ENCODE data around the gene TRIM46.

The TRIM46 gene, protein sequence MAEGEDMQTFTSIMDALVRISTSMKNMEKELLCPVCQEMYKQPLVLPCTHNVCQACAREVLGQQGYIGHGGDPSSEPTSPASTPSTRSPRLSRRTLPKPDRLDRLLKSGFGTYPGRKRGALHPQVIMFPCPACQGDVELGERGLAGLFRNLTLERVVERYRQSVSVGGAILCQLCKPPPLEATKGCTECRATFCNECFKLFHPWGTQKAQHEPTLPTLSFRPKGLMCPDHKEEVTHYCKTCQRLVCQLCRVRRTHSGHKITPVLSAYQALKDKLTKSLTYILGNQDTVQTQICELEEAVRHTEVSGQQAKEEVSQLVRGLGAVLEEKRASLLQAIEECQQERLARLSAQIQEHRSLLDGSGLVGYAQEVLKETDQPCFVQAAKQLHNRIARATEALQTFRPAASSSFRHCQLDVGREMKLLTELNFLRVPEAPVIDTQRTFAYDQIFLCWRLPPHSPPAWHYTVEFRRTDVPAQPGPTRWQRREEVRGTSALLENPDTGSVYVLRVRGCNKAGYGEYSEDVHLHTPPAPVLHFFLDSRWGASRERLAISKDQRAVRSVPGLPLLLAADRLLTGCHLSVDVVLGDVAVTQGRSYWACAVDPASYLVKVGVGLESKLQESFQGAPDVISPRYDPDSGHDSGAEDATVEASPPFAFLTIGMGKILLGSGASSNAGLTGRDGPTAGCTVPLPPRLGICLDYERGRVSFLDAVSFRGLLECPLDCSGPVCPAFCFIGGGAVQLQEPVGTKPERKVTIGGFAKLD

DNA sequence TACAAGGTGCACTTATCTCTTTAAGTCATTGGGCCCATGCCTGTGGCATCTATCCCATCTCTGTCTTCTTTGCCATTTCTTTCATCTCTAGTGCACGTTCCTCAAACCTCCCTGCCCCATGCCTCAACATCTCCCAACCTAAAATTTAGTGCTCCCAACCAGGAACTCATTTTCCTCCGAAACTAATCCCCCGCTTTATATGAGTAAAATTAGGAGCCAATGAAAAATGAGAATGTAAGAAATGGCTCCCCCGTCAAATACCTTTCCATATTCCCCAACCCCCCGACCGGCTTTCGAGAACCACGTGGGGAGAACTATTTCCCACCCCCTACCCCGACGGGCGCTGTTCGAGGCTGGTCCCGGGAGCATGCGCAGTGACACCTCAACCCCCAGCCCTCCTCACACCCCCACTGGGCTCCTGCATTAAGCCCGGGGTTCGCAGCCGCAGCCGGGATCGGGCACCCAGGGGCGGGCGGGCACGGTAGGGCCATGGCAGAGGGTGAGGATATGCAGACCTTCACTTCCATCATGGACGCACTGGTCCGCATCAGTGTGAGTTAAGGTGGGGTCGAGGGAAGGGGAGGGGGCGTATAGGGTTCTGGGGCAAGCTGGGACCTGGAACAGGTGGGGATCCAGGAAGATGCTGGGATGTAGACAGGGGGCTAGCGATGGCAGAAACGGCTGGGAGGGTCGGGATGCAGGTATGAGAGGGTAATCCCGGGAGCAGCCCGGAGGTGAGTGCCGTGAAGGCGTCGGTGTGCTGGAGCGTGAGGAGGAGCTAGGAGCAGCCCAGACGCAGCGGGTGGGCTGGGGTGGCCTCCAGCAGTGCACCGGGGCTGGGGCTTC lies at the start of gene TRIM46:
Gene TRIM46 (plus strand): TSS at position 372 of the 846 bp plus-strand sequence. CDS start 118 bp downstream, at position 490.
- DNase-seq = no peak

DNA sequence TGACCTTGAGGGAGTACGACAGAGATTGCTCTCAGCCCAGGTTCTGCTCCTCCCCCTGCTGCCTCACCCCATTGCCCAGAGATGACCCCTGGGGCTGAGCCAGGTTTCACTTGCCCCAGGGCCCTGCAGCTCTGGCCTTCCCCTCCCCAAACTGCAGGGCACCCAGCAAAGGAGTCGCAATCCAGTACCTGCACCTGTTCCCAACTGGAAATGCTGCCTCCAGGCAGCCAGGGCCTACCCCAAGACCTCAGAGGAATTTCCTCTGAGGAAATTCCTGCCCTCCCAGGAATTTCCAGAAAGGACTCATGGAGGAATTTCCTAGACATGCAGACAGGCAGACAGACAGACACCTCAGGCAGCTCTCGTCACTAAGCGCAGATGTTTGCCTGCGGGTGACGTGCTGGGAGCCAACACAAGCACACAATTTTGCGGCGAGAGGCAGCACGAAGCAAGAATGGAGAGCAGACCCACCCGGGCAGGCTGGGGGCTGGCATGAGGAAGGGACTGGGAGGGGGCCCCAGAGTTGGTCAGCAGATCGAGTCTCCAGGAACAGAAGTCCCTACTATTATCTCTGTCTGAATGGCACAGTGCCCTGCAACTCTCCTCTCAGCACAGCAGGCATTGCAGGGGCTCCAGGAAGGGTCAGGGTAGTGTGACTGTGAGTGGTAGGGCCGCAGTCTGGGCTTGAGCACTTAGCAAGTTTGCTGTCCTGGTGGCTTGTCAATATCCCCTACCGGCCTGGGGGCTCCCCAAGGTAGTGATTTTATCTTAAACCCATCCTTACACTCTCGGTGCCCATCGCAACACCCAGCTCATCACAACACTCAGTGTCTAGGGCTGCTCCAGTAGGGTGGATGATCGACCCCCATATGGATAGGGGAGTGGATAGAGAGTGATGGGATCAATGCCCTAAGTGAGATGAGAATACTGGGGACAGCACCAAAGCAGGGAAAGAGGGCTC lies 48.9 kb upstream of the TRIM46 start:
- DNase-seq = no peak

DNA sequence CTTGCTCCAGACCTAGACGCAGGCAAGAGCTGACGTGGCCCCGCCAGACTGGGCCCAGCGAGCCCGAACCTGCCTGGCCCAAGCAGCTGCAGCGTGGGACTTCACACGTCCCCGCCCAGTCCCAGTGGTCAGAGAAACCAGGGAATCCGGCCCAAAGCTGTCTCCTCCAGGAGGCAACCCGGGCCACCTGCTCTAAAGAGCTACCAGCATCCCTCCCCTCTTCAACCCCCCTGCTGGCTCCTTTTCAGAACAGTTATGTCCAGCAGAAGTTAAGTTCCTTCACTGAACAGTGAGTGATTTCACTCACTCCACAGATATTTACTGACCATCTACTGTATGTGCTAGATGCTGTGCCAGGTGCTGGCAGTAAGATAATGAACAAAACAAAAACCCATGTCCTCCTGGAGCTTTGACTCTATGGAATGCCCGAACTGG lies 48.1 kb upstream of the TRIM46 start:
- no peak for DNase-seq

DNA sequence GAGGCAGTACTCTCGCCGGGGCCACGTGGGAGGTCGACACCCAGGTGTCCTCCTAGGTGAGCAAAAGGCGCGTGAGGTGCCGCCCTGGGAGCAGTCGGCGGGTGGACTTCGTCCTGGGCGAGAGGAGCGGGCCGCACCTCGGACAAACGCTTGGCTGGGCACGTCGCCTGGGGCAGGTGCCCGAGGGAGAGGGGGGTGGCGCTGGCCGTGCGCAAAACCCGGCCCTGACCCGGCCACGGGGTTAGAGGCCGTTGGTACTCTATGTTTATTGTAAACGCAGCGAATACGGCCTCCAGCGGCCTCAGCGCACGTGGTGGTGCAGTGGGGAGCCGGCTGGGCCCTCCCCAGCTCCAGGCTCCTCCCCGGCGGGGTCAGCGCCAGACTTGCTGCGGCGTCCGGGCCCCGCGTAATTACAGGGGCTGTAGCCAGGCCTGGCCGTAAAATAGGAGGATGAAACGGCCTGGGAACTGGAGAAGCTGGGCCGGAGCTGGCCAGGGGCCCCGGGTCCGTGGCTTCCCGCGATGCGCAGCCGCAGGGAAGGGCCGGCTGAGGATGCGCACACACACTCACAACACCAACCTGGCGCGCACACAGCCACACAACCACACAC lies 47.6 kb upstream of the TRIM46 start:
- no peak for DNase-seq

DNA sequence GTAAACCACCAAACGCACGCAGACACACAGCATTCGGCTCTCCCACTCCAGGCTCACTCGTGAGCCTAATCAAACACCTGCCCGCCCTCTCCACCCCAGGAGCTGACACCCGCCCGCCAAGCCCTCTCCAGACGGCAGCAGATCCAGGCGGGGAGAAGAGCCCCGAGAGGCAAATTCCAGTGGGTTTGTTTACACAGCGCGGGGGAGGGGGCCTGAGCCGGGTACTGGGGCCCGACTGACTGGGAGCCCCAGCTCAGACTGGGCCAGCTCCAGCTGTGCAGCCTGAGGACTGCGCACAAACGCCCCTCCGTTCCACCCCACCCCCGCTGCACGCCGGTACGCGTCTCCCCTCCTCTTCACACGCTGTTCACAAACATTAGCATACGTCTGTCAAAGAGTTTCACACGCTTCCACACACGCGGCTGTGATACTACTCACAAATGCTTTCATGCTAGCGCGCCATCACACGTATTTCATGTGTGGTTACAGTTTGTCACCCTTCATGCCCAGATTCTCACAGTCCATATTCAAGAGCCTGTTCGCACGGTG lies 47.0 kb upstream of the TRIM46 start:
- DNase-seq = no peak

DNA sequence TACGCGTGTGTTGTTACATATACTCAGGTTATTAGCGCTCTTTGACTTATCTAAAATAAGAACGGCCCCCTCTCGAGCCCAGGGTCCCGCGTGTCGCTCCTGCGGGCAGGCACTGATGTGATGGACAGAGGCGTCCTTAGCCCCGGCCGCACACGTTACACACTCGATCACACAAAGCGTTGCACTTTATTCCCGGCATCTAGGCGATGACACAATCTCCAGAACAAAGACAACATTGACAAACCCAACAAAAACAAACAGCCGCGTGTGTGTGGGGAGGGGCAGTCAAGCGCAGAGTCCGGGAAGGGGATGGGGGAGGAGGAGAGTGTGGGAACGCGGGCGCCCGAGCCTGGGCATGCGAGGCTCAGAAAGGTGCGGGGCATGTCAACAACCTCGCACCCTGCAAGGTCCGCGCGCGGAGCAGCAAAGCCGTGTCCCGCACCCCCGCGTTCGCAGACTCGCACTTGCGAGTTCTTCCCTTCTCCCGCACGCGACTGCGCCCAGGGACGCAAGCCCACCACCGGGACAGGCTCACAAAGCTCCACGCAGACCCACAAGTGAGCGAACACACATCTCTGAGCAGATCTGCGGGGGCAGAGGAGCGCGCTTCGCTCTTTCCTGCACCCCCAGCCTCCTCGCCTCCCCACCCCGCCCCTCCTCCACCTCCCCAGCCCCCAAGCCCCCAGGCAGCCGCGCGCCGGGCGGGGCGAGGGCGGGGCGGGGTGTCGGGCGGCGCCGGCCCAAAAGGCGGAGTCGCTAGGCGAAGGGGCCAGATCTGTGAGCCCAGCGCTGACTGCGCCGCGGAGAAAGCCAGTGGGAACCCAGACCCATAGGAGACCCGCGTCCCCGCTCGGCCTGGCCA lies 46.3 kb upstream of the TRIM46 start, which contains the start of gene EFNA1:
Gene EFNA1 (plus strand): TSS at position 772 of the 862 bp plus-strand sequence. CDS start 102 bp downstream, outside the sequence.
- DNase-seq = no peak

DNA sequence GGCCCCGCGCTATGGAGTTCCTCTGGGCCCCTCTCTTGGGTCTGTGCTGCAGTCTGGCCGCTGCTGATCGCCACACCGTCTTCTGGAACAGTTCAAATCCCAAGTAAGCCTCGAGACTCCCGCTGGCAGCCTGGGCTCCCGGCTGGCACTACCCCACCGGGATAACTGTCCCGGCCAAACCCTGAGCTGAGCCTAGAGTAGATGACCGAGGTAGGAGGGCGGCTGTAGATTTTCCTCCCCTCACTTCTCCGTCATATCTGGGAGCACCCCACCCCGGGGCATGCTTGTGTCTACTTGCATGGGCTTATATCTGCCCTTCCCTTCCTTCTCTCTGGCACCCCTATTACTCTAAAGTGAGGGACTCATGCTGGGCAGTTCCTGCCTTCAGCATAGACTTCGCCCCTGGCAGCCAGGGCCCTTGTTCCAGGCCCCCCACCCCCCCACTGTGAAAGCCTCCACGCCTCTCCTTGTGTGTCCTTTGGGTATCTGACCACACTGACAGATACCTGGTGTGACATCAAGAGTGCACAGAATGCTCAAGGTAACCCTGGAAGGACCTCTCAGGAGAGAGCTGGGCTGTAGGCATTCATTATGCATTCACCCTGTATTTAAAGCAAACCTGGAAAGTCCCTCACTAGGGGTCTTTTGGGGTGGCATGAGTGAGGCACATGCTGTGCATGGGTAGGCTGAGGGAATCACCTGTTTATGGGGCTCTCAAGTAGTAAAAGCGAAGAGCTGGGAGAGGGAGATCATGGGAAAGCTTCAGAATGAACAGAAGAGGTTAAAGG lies 45.5 kb upstream of the TRIM46 start:
- no peak for DNase-seq

DNA sequence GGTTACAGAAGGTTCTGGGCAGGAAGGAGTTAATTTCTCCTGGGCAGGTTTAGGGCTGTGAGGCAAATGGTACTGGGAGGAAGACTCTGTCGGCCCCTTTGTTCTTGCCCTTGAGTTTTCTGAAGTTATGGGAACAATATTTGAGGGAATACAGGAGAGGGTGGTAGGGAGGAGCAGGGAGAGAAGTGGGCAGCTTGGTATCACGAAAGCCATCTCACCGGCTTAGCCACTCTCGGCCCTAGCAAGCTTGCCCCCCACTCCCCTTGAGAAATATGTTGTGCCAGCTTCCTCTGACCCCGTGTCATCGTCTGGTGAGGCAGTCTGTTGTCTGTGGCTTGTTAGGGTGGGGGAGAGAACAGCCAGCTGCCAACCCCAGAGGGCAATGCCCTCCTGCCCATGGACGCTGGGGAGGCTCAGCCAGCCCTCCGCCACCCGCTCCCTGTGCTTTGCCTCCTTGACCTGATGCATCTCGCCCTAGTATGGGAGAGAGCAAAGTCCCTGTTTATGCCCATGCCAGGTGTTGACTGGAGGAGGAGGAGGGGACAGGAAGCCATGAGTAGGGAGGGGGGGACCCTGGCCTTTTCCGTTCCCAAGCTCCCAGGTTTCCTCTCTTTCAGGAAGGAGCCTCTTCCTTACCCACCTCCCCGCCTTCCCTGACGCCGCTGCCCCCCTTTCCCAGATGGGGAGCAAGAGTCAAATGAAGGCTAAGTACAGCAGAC lies 44.7 kb upstream of the TRIM46 start:
- DNase-seq = no peak

DNA sequence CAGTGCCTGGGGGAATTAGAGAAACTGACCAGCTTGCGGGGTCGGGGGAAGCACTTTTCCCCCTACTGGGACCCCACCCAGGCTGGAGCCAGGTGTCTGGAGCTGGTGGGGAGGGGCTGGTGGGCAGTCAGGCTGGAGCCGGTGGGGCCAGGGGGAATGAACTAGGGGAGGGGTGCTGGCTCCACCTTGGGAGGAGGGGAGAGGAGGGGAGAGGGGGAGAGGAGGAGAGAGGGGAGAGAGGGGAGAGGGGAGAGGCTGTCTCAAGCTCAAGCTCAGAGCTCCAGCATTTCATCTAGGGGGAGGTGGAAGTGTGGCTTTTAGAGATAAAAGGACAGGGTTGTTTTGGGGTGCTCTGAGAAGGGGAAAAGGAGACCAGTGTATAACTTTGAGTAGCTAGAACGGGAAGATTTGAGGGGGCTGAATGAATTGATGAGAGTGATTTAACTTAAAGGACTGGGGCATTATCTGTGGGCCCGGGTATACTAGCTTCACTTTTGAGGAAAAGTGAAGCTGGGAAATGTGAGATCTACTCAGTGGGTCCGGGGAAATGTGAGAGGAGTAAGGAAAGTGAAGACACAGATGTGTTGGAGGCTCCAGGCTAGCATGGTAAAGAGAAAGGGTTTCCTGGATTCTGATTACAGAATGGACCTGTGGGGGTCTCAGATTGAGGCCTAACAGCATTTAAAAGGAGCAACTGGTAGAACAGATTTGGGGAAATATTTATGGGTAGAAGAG lies 43.2 kb upstream of the TRIM46 start:
- no peak for DNase-seq

DNA sequence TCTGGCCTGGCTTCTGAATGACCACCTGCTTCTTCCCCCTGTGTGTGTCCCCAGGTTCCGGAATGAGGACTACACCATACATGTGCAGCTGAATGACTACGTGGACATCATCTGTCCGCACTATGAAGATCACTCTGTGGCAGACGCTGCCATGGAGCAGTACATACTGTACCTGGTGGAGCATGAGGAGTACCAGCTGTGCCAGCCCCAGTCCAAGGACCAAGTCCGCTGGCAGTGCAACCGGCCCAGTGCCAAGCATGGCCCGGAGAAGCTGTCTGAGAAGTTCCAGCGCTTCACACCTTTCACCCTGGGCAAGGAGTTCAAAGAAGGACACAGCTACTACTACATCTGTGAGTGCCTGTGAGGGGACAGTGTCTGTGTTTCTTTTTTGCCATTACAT lies 42.4 kb upstream of the TRIM46 start:
- DNase-seq = no peak

DNA sequence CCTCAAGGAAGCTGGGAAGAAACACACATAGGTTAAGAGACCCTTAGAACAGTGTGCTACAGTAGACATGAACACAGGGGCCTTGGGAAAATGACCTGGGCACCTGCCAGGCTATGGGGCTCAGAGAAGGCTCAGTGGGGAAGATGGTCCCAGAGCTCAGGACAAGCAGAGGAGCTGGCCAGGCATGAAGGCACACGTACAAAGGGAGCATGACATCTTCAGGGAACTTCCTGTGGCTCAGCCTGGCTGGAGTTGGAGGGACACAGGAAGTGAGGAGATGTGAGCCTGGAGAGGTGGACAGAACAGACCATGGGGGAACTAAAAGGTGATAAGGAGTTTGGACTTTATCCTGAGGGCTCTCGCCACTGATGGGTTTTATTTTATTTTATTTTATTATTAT lies 41.8 kb upstream of the TRIM46 start:
- no peak for DNase-seq

DNA sequence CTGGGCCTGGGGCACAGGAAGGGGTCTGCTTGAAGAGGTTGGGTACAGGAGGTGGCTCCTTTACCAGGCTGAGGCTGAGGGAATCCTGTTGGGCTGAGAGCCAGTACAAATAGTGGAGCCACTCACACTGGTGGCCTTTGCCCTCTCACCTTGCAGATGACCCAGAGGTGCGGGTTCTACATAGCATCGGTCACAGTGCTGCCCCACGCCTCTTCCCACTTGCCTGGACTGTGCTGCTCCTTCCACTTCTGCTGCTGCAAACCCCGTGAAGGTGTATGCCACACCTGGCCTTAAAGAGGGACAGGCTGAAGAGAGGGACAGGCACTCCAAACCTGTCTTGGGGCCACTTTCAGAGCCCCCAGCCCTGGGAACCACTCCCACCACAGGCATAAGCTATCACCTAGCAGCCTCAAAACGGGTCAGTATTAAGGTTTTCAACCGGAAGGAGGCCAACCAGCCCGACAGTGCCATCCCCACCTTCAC lies 39.8 kb upstream of the TRIM46 start:
- no peak for DNase-seq

DNA sequence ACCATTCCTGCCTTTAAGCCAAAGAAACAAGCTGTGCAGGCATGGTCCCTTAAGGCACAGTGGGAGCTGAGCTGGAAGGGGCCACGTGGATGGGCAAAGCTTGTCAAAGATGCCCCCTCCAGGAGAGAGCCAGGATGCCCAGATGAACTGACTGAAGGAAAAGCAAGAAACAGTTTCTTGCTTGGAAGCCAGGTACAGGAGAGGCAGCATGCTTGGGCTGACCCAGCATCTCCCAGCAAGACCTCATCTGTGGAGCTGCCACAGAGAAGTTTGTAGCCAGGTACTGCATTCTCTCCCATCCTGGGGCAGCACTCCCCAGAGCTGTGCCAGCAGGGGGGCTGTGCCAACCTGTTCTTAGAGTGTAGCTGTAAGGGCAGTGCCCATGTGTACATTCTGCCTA lies 39.3 kb upstream of the TRIM46 start:
- DNase-seq = no peak

DNA sequence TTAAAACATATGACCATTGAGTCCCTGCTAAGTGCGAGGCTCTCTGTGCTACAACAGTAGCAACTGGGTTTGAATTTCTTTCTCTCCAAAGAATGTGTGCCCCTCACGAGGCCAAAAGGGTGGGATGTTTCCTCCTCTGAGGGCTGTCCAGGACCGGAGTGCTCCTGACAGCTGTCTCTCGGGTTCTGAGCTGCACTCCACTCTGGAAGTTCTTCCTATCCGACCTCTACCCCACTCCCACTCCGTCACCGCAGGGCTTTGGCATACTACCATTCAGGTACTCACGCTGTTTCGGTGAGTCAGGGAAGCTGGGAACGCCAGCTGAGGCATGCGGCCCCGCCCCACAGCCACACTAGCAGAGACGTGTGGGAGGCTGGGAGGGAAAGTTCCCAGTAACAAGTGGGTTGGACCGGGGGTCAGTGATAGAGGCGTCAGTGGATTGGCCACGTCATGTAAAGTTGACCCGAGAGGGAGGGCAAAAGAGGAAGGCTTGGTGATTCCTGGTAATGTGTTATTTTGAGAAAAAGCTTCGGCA lies 38.7 kb upstream of the TRIM46 start:
- peak; percentile 89 to 92 for DNase-seq

DNA sequence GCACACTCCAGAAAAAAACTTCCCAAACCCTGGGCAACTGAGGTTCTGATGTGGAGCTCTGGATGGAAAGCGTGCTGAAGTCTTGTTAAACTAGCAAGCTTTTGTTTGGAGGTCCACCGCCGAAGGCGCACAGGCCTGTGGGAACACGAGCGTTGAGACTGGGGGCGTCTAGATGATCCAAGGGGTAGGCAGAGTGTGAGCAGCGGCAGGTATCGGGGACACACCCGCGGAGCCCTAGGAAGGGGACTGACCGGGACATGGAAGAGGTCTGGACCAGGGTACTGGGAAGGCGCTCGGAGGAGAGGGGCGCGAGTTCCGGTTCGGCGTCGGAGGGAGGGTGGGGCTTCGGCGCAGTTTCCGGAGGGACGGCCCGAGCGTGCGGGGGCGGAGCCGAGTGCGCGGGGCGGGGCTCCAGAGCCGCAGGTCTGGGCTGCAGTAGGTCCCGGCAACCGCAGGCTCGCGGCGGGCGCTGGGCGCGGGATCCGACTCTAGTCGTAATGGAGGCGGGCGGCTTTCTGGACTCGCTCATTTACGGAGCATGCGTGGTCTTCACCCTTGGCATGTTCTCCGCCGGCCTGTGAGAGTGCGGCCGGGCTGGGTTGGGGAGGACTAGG lies 38.1 kb upstream of the TRIM46 start, which contains the start of gene SLC50A1:
Gene SLC50A1 (plus strand): TSS at position 438 of the 614 bp plus-strand sequence. CDS start 60 bp downstream, at position 498.
- DNase-seq = peak; percentile 54 to 79

DNA sequence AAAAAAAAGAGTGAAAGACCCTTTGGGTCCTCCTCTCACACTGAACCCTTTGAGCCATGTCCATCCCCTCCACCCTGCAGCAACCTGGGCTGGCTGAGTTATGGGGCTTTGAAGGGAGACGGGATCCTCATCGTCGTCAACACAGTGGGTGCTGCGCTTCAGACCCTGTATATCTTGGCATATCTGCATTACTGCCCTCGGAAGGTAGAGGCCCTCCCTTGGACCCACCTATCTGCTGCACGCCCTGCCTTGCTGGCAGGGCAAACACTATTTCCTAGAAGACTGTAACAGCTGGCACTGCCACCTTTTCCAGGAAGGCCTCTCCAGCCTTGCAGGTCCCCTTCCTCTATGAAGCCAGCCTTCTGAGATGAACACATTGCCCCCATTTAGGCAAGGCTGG lies 36.9 kb upstream of the TRIM46 start:
- no peak for DNase-seq
